GM19452 (cell line): ENCODE measurements around the gene REPIN1.
"Not testable (repeated sequence)": the region's sequence is repeated elsewhere in the genome, so short reads cannot be mapped to it uniquely, and the experiment has no call there.

Experiments used
- ATAC-seq: cut with Tn5 transposase; IDR thresholded peaks from one replicate; pipeline ENCODE4 v1.9.1; 2021; ENCODE audit not compliant: unreplicated experiment

REPIN1 gene

GRCh38 chr7:150374472-150374871 lies 5.8 kb downstream of the REPIN1 start:
- no peak for ATAC-seq

- ATAC-seq = no peak
These were observed 7.3 kb downstream of the REPIN1 start for GRCh38 chr7:150375662-150376521.

GRCh38 chr7:150376560-150376959 lies 7.9 kb downstream of the REPIN1 start:
- no peak for ATAC-seq

GRCh38 chr7:150377196-150377595 lies 8.6 kb downstream of the REPIN1 start:
- no peak for ATAC-seq

- ATAC-seq = no peak
These were observed 9.0 kb downstream of the REPIN1 start for GRCh38 chr7:150377635-150378034.

GRCh38 chr7:150378115-150378852 lies 9.7 kb downstream of the REPIN1 start:
- ATAC-seq = no peak

GRCh38 chr7:150378853-150379440 lies 10.3 kb downstream of the REPIN1 start, which contains the start of gene ZNF775:
Gene ZNF775, plus strand, starts transcription at chr7:150379330. Its CDS starts 9,141 bp downstream, at chr7:150388471.
- peak; percentile 77 for ATAC-seq

- ATAC-seq = peak; percentile 5
These were observed 11.1 kb downstream of the REPIN1 start for GRCh38 chr7:150379441-150380379.

- peak; percentile 25 for ATAC-seq
These were observed 11.8 kb downstream of the REPIN1 start for GRCh38 chr7:150380463-150380862.

- ATAC-seq = no peak
These were observed 12.5 kb downstream of the REPIN1 start for GRCh38 chr7:150381096-150381495.

- ATAC-seq = no peak
These were observed 13.1 kb downstream of the REPIN1 start for GRCh38 chr7:150381785-150382122.

GRCh38 chr7:150382123-150382843 lies 13.7 kb downstream of the REPIN1 start:
- no peak for ATAC-seq

GRCh38 chr7:150382844-150383225 lies 14.2 kb downstream of the REPIN1 start:
- ATAC-seq = no peak

- no peak for ATAC-seq
These were observed 15.2 kb downstream of the REPIN1 start for GRCh38 chr7:150383710-150384397.

GRCh38 chr7:150384406-150385301 lies 16.0 kb downstream of the REPIN1 start:
- ATAC-seq = no peak

- ATAC-seq = no peak
These were observed 16.7 kb downstream of the REPIN1 start for GRCh38 chr7:150385302-150385723.

GRCh38 chr7:150385884-150386283 lies 17.3 kb downstream of the REPIN1 start:
- not testable (repeated sequence) for ATAC-seq

GRCh38 chr7:150388306-150388705 lies 19.7 kb downstream of the REPIN1 start:
- no peak for ATAC-seq
